HL-60 (cell line): ENCODE measurements around the gene PAOX.

ENCODE experiments used
- DNase-seq, 2 experiments: peaks; one replicate each; pipeline ENCODE4 v3.0.0-alpha.2; 2010 to 2020; ENCODE audit warnings: low read depth in 1 of 2, low spot score in 1 of 2
- H3K27ac ChIP-seq: fragments of 250-450 bp; sonication (Bioruptor Pico); replicated peaks from 2 replicates; pipeline ENCODE4 v1.5.1; 2020; ENCODE audit warnings: mild to moderate bottlenecking, moderate library complexity
- H3K27me3 ChIP-seq: fragments of 250-450 bp; sonication (Bioruptor Pico); 2 replicates; pipeline ENCODE4 v1.5.1; 2021; ENCODE audit warnings: mild to moderate bottlenecking, moderate library complexity; ENCODE audit not compliant: insufficient read depth, poor library complexity, severe bottlenecking
- H3K4me3 ChIP-seq: replicated peaks from 2 replicates; pipeline ENCODE4 v1.5.1; 2011; ENCODE audit warnings: mild to moderate bottlenecking, control low read depth, low read length; ENCODE audit not compliant: insufficient read depth
- GABPA ChIP-seq: IDR thresholded peaks from 2 replicates; pipeline ENCODE4 v1.6.1; 2012; ENCODE audit warnings: low read depth
- POLR2AphosphoS5 ChIP-seq: IDR thresholded peaks from 2 replicates; pipeline ENCODE4 v1.6.1; 2012; ENCODE audit warnings: low read depth
- REST ChIP-seq: IDR thresholded peaks from 2 replicates; pipeline ENCODE4 v1.6.1; 2012; ENCODE audit warnings: low read depth; ENCODE audit not compliant: insufficient replicate concordance
- SPI1 ChIP-seq: IDR thresholded peaks from 2 replicates; pipeline ENCODE4 v1.6.1; 2012; ENCODE audit warnings: low read depth, mild to moderate bottlenecking, borderline replicate concordance
- TF ChIP-seq, protein P1 (sequence below): IDR thresholded peaks from one replicate; pipeline ENCODE4 v1.5.1; 2011; ENCODE audit warnings: low read length, control low read depth, inconsistent platforms; ENCODE audit not compliant: insufficient read depth

PAOX gene

GRCh38 chr10:133415752-133416151, 36.7 kb downstream of the PAOX start:
- DNase-seq, result no peak
- H3K27me3 ChIP-seq, result no peaks in the 10 kb centered on the region
- TF ChIP-seq, protein P1, sequence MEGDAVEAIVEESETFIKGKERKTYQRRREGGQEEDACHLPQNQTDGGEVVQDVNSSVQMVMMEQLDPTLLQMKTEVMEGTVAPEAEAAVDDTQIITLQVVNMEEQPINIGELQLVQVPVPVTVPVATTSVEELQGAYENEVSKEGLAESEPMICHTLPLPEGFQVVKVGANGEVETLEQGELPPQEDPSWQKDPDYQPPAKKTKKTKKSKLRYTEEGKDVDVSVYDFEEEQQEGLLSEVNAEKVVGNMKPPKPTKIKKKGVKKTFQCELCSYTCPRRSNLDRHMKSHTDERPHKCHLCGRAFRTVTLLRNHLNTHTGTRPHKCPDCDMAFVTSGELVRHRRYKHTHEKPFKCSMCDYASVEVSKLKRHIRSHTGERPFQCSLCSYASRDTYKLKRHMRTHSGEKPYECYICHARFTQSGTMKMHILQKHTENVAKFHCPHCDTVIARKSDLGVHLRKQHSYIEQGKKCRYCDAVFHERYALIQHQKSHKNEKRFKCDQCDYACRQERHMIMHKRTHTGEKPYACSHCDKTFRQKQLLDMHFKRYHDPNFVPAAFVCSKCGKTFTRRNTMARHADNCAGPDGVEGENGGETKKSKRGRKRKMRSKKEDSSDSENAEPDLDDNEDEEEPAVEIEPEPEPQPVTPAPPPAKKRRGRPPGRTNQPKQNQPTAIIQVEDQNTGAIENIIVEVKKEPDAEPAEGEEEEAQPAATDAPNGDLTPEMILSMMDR, result no peak
- TF ChIP-seq POLR2AphosphoS5 (no peak), REST (no peak), SPI1 (no peak), GABPA (no peak)
- no peak overlapping the region for H3K27ac ChIP-seq
- no peak overlapping the region for H3K4me3 ChIP-seq

DNA sequence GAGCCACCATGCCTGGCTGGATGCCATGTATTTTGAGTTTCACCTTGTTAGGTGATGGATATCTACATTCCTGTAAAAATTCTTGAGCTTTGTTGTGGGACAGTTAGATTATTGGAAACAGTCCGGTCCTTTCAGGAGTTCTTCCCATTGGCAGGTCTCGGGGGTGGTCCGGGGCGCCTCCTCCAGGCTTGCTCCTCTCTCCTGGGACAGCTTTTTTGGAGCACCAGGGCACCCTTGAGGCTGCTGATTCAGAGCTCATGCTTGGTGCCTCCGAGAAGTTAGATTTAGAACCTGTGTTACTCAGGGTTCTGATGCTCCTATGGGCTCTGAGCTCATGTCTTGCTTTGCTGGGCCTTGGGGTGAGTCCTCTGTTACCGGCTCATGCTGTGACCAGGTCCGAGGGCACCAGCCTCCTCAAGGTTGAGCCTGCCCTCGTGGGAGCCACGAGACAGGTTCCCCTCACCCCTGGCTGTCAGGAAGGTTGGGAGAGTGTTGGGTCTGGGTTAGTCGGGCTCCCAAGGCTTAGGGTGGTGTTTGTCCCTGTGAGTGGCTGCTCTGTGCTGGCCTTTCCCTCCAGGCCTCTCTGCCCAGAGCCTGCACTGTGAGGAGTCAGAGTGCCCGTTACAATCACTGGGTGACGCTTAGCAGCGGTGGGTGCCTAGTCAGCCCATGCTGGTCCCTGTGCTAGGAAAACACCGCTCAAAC, 39.4 kb downstream of the PAOX start:
- H3K27me3 ChIP-seq, result peaks cover 10% of the 10 kb centered on the region
- no peak overlapping the region for H3K4me3 ChIP-seq
- TF ChIP-seq, protein P1, result no peak
- TF ChIP-seq SPI1, result no peak
- no peak for TF ChIP-seq GABPA
- TF ChIP-seq POLR2AphosphoS5, result no peak
- no peak for TF ChIP-seq REST
- no peak overlapping the region for H3K27ac ChIP-seq
- DNase-seq, result no peak

DNA sequence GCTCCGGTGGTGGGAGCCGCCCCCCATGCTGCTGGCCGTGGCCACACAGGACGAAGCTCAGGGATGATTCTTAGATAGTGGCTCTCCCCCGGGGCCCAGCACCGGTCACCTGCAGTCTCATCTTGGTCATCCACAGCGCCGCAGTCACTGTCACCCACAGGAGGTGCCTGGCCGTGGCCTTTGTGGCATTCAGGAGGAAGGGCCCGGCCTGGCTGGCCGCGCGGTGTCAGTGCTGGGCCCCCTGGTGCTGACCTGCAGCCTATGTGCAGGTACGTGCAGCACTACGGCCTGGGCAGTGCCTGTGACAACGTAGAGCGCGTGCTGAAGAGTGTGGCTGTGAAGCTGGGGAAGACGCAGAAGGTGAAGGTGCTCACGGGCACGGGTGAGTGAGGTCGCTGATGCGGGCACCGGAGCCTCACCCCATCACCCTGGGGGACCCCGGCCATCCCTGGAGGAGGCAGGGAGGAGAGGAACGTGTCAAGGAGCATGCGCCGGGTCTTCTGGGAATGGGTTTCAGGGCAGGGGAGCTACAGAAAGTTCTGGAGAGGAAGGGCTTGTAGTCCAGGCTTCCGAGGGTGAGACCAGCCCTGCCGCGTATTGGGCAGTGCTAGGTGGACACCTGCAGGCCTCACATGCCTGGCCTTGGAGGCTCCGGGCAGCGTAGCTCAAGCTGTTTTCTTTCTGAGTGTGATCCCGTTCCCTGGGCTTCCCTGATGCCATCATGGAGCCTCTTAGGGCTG, 40.3 kb downstream of the PAOX start:
- peaks cover 10% of the 10 kb centered on the region for H3K27me3 ChIP-seq
- no peak for DNase-seq
- no peak for TF ChIP-seq SPI1
- TF ChIP-seq, protein P1, result no peak
- TF ChIP-seq REST, result no peak
- TF ChIP-seq GABPA, result no peak
- no peak for TF ChIP-seq POLR2AphosphoS5
- H3K4me3 ChIP-seq, result no peak overlapping the region
- H3K27ac ChIP-seq, result no peak overlapping the region
